Measurements from ENCODE around the gene THSD4. TPM values are rescaled to one million over a fixed set of nuclear protein-coding genes. Genes with fewer than 3 reads are reported as not detected.

The THSD4 gene
- total RNA-seq, 1 experiment from 2014 or later, result 36.3 TPM

- ChIA-PET POLR2A (interaction anchor here (1.0 kb wide), 1 partner anchor 644 kb away, joined by 3 read pairs; no protein-coding TSS in a partner anchor), CTCF (interaction anchor here (0.6 to 1.9 kb wide), 5 partner anchors 72 to 125 kb away, joined by 3 to 5 read pairs (median 4); no protein-coding TSS in a partner anchor)
- no peak overlapping the region for H3K4me3 Mint-ChIP-seq (ENCODE audit: unreplicated experiment)
- no peak for TF ChIP-seq CTCF (IDR thresholded peaks at IDR 0.05; ENCODE audit: unreplicated experiment)
- H3K27me3 Mint-ChIP-seq (ENCODE audit: insufficient read depth, unreplicated experiment), result no peaks in the 10 kb centered on the region
- no peaks in the 10 kb centered on the region for H3K9me3 Mint-ChIP-seq (ENCODE audit: unreplicated experiment)
- peaks cover 5% of the 10 kb centered on the region for H3K4me1 Mint-ChIP-seq (ENCODE audit: insufficient read depth, unreplicated experiment)
- DNase-seq (ENCODE audit: unreplicated experiment), result no peak
- intact Hi-C loops (cut with micrococcal nuclease), result no loop called here
- no TSS peak for BruUV-seq (replicated peaks)
- H3K27ac Mint-ChIP-seq (ENCODE audit: low read depth, unreplicated experiment), result no peak overlapping the region
- H3K36me3 Mint-ChIP-seq (ENCODE audit: insufficient read depth, unreplicated experiment), result no peaks in the 10 kb centered on the region
Observed at GRCh38 chr15:71657141-71657540, 541.9 kb downstream of the THSD4 start.

GRCh38 chr15:71658036-71658435 is 542.8 kb downstream of the THSD4 start:
- no peak overlapping the region for H3K27ac Mint-ChIP-seq (ENCODE audit: low read depth, unreplicated experiment)
- H3K27me3 Mint-ChIP-seq (ENCODE audit: insufficient read depth, unreplicated experiment), result no peaks in the 10 kb centered on the region
- BruUV-seq (replicated peaks), result no TSS peak
- H3K9me3 Mint-ChIP-seq (ENCODE audit: unreplicated experiment), result no peaks in the 10 kb centered on the region
- H3K4me1 Mint-ChIP-seq (ENCODE audit: insufficient read depth, unreplicated experiment), result peaks cover 5% of the 10 kb centered on the region
- TF ChIP-seq CTCF (IDR thresholded peaks at IDR 0.05; ENCODE audit: unreplicated experiment), result no peak
- no peak for DNase-seq (ENCODE audit: unreplicated experiment)
- ChIA-PET CTCF (no interaction called here), POLR2A (no interaction called here)
- peaks cover 3% of the 10 kb centered on the region for H3K36me3 Mint-ChIP-seq (ENCODE audit: insufficient read depth, unreplicated experiment)
- intact Hi-C loops (cut with micrococcal nuclease), result no loop called here
- H3K4me3 Mint-ChIP-seq (ENCODE audit: unreplicated experiment), result no peak overlapping the region

DNA sequence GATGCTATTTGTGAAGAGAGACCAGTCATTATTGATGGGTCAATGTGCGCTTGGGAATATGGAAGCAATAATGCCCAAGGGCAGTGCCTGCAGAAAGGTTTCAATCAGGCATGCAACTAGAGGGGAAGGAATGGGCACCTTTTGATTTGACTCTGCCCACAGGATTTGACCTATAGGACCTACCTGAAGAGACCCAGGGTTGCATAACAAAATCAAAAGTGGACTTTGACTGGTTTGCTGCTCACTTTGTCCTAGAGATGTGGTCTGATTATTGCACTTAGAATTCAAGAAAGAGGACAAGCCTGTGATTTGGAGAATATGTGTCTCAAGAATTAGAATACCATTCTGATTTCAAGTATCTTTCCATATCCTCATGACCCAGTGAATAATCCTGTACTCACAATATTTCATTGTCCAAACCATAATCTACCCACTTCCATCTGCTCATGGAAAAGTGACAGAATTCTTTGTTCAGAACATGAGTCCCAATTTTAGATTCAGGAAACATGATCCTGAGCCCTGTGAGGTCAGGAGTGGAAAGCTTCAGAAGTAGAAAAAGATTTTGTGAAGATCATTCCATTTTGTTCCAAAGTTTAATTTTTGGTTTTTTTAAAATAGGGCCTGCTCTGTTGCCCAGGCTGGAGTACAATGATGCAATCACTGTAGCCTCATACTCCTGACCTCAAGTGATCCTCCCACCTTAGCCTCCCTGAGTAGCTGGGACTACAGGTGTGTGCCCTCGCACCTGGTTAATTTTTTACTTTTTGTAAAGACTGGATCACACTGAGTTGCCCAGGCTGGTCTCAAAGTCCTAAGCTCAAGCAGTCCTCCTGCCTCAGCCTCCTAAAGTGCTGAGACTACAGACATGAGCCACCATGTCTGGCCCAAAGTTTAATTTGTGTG is 543.8 kb downstream of the THSD4 start:
- peaks cover 5% of the 10 kb centered on the region for H3K36me3 Mint-ChIP-seq (ENCODE audit: insufficient read depth, unreplicated experiment)
- ChIA-PET CTCF (interaction anchor here (0.6 to 1.0 kb wide), 2 partner anchors 10 to 544 kb away, joined by 3 read pairs; partner anchors contain the start of gene THSD4), POLR2A (interaction anchor here (0.6 kb wide), 1 partner anchor 172 kb away, joined by 5 read pairs; no protein-coding TSS in a partner anchor)
- H3K27ac Mint-ChIP-seq (ENCODE audit: low read depth, unreplicated experiment), result no peak overlapping the region
- BruUV-seq (replicated peaks), result no TSS peak
- intact Hi-C loops (cut with micrococcal nuclease), result no loop called here
- H3K4me1 Mint-ChIP-seq (ENCODE audit: insufficient read depth, unreplicated experiment), result peaks cover 5% of the 10 kb centered on the region
- no peak for TF ChIP-seq CTCF (IDR thresholded peaks at IDR 0.05; ENCODE audit: unreplicated experiment)
- H3K9me3 Mint-ChIP-seq (ENCODE audit: unreplicated experiment), result no peaks in the 10 kb centered on the region
- no peak overlapping the region for H3K4me3 Mint-ChIP-seq (ENCODE audit: unreplicated experiment)
- DNase-seq (ENCODE audit: unreplicated experiment), result no peak
- H3K27me3 Mint-ChIP-seq (ENCODE audit: insufficient read depth, unreplicated experiment), result no peaks in the 10 kb centered on the region

DNA sequence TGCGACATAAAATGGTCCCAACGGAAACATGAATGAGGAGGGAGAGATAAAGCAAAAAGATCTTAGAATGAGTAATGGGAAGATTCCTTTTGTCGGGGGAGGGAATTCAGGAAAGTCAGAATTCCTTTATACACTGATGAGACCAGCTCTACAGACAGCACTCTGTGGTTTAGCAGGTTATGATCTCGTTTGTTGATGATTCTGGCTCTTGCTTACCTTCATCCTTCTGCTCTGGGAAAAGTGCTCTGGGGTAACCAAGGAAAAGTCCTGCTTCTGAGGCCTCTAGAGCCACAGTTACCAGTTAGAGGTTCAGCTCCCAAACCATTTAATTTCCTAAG is 544.4 kb downstream of the THSD4 start:
- no peak for TF ChIP-seq CTCF (IDR thresholded peaks at IDR 0.05; ENCODE audit: unreplicated experiment)
- peaks cover 5% of the 10 kb centered on the region for H3K4me1 Mint-ChIP-seq (ENCODE audit: insufficient read depth, unreplicated experiment)
- no peak for DNase-seq (ENCODE audit: unreplicated experiment)
- H3K9me3 Mint-ChIP-seq (ENCODE audit: unreplicated experiment), result no peaks in the 10 kb centered on the region
- no TSS peak for BruUV-seq (replicated peaks)
- no peaks in the 10 kb centered on the region for H3K27me3 Mint-ChIP-seq (ENCODE audit: insufficient read depth, unreplicated experiment)
- CTCF ChIA-PET, result interaction anchor here (1.0 kb wide), 1 partner anchor 10 kb away, joined by 3 read pairs; no protein-coding TSS in a partner anchor
- no peak overlapping the region for H3K27ac Mint-ChIP-seq (ENCODE audit: low read depth, unreplicated experiment)
- peaks cover 5% of the 10 kb centered on the region for H3K36me3 Mint-ChIP-seq (ENCODE audit: insufficient read depth, unreplicated experiment)
- POLR2A ChIA-PET, result no interaction called here
- intact Hi-C loops (cut with micrococcal nuclease), result no loop called here
- no peak overlapping the region for H3K4me3 Mint-ChIP-seq (ENCODE audit: unreplicated experiment)

Data from MCF 10A (cell line).